NOMO-1 treated with DMSO at 0.1 percent for 48 hours (cell line): ENCODE results near the gene OR2J1.
"Not testable (repeated sequence)": the region's sequence is repeated elsewhere in the genome, so short reads cannot be mapped to it uniquely, and the experiment has no call there.

ENCODE experiments used
- DNase-seq: peaks from one replicate; lab custom pipeline; 2025; ENCODE audit not compliant: unreplicated experiment; lab: John Stamatoyannopoulos, UW

OR2J1 gene

DNA sequence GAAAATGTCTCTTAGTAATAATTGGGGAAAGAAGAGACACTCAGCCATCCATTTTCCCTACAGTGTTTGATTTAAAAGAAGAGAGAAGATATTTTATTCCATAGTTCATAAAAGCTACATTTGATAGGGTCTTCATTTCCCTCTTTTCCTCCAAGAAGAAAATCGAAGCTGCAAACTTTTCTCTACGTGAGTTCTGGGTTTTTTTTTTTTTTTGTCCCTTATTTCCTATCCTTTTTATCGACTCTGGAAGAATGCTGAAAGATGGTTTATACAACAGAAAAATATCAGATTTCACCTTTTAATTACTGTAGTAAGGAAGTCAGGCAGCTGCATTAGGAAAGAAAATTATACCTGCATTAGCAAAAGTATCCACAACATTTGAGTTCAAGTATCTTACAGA, at the start of gene OR2J1:
Gene OR2J1, plus strand, starts transcription at position 301 of the 400 bp plus-strand sequence. CDS start 1,453 bp downstream, outside the sequence.
- no peak for DNase-seq

DNA sequence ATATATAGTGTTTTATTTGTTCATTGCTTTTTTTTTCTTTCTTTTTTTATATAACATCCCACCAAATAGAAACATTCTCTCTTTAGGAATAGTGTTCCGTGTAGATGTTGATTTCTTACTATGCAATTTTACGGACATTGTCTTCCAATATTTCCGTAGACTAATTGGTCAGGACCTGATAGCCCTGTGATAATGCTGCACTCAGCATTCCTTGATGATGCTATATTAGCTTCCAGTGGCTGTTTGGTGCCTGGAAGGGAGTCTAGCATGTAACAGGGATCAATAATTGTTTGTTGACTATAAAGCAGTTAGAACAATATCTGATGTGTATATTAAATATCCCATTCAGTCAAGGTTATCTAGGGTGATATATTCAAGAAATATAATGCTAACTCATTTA, 47.6 kb upstream of the OR2J1 start:
- DNase-seq, result no peak

DNA sequence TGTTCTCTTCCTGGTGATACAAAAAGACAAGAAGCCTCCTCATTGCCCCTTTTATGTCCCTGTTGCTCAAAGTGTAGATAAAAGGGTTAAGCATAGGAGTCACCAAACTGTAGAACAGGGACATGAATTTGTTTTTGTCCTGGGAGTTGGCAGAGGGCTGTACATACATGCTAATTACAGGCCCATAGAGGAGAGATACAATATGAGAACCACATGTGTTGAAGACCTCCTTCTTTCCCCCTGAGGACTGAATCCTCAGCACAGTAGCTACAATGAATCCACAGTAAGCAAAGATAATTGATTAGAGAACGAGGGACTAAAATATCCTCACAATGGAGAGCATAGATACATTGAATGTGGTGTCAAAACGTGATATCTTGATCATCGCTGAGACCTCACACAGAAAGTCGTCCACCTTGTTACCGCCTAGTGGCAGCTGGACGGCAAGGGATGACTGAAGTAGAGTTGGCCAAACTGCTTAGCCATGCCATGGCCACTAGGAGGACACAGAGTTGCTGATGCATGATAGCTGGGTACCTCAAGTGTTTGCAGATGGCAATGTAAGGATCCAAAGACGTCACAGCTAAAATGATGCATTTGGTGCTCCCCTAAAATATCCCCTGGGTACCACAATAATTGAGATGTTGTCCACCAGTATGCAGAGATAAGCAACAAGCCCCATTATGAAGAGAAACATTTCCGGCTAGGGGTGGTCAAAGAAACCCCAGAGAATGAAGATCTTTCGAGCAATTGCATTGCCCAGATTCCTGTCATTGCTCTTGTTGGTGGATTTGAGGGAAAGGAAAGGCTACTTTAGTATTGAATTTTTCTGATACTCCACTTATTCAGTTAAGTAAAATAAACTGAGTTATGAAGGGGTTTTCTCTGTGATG, 27.2 kb upstream of the OR2J1 start:
- DNase-seq, result no peak

DNA sequence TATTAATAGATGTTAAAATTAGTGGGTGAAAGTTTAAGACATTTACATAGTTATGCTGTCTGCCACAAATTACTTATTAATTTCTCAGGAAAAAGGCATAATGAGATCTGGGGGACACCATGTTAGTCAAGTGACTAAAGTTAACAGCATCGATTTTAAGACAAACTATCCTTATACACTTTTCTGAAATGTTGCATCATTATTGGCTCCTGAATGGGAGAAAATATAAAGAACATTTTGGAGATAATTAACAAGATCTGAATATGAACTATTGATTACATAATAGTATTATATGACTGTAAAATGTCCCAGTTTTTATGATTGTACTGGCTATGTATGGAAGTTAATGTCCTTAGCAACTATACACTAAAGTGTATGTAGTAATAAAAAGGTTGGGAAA, 20.1 kb upstream of the OR2J1 start:
- no peak for DNase-seq

DNA sequence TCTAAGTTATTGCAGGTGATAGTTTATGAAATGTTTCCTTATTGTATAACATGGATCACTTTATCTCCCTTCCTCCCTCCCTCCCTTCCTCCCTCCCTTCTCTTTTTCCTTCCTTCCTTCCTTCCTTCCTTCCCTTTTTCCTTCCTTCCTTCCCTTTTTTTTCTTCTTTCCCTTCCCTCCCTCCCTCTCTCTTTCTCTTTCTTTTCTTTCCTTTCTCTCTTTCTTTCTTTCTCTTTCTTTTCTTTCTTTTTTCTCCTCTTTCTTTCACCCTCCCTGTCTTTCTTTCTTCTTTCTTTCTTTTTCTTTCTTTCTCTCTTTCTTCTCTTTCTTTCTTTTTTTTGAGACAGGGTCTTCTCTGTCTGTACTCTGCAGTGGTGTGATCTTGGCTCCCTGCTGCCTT, 18.0 kb upstream of the OR2J1 start:
- no peak for DNase-seq

DNA sequence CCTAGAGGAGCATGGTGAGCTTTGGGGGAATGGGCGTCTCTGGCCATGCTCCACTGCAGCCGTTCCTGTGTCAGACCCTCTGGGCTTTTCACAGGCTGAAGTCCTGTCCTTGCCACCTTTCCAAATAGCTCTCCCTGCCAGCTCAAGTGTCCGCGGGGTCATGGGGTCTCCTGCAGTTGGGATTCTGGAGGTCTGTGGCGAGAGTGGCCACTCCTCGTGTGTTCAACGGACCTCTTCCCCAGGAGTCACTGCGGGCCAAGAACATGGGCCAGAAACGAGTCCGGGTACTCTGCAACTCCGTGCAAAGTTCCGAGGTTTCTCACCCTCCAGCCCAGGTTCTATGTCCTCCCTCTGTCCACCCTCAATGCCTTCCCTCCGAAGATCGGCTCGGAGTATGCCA, 16.8 kb upstream of the OR2J1 start:
- DNase-seq, result no peak

DNA sequence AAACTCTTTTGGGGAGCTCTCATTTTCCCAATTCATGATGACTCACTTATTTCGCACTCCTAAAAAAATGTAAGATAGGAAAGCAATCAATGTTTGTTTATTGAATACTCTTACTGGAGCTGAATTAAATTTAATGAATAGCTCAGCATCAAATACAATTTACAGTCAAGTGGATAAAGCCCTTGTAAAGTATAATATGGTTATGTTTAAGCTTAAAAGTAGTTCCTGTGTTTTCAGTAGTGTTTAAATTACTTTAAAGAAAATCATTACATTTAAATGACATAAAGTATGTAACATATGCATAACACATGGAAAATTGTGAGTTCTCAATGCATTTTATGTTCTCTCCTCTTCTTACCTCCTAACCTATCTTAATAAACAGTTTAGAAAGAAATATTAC, 12.1 kb upstream of the OR2J1 start, which contains the start of gene OR2B3:
Gene OR2B3, minus strand, starts transcription at position 101 of the 400 bp plus-strand sequence. Its CDS starts 65 bp downstream, at position 36.
- DNase-seq, result no peak

DNA sequence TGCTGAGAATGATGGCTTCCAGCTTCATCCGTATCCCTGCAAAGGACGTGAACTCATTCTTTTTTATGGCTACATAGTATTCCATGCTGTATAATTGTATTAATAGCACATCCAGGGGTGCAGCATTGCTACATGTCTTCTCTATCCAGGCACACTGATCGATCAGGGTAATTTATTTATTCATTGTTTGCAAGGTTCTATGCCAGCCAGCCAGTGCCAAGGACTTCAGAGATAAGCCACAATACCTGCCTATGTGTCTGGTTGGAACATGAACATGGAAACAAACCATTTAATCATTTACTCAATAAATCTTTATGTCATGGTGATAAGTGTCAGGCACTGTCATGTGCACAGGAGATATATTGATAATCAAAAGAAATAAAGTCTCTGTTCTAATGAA, 6.3 kb upstream of the OR2J1 start:
- DNase-seq, result no peak

DNA sequence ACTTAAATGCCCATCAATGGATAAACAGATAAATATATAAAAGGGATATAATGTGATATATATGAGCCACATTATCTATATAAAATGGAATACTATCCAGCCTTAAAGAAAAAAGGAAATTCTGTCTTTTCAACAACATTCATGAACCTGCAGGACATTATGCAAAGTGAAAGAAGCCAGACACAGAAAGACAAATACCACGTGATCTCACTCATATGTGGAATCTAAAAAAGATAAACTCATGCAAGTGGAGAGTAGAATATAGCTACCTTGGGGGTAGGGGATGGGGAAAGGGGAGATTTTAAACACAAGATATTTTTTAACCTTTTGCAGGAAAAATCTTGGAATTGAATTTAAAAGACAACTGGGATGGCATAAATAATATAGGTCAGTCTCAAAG, 1.5 kb upstream of the OR2J1 start:
- DNase-seq, result no peak

DNA sequence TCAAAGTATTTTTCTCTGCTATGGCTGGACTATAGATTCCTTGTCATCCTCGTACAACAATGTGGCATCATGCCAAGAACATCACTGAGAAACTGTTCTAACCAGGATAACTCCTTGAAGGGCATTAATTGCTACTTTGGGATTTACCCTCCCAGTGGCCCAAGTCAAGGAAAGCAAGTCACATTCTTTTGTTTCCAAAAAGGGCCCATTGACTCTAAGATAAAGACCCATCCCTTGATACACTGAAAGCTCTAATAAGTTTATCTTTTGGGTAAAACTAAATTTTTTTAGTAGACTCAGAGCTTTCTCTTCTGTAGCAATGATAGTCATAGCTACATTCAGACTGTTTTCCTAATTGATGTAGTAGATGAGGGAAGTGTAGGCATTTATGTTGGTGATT, 8.5 kb downstream of the OR2J1 start, which contains the start of gene OR2J3:
Gene OR2J3, plus strand, starts transcription at position 301 of the 400 bp plus-strand sequence. CDS start 3,833 bp downstream, outside the sequence.
- no peak for DNase-seq

DNA sequence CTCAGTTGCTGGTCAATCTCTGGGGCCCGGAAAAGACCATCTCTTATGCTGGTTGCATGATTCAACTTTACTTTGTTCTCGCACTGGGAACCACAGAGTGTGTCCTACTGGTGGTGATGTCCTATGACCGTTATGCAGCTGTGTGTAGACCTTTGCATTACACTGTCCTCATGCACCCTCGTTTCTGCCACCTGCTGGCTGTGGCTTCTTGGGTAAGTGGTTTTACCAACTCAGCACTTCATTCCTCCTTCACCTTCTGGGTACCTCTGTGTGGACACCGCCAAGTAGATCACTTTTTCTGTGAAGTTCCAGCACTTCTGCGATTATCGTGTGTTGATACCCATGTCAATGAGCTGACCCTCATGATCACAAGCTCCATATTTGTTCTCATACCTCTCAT, 12.8 kb downstream of the OR2J1 start:
- DNase-seq, result no peak

DNA sequence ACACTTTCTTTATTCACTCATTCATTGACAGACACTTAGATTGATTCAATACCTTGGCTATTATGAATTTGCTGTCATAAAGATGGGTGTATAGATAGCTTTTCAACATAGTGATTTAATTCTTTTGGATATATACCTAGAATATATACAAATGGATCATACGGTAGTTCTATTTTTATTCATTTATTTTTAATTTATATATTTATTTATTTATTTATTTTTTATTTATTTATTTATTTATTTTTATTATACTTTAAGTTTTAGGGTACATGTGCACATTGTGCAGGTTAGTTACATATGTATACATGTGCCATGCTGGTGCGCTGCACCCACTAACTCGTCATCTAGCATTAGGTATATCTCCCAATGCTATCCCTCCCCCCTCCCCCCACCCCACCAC, 15.7 kb downstream of the OR2J1 start:
- DNase-seq, result not testable (repeated sequence)

DNA sequence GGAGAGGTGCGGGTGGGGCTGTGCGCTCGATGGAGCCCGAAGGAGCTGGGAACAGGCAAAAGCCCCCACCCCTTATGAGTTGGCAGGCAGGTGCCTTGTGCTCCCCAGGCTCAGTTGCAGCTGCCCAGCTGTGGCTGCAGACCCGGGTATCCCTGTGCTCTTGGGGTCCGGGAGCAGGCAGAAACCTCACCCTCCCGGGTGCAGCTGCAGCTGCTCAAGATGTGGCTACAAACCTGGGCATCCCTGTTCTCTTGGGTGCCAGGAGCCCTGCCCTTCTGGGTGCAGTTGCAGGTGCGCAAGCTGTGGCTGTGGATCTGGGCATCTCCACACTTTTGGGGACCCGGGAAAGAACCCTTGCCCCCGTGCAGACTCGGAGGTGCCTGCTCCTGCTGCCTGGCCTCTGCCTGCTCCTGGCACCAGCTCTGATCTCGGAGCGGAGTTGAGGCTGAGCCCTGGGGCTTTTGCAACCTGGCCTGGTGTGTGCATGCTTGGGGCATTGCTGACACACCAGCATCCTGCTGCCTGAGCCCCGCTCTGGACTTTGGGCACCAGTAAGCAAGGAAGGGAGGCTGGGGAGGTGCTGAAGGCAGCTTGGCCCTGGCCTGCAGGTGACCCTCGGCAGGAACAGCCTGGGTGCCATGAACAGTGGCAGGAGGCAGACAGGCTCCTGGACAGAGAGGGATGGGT, 30.2 kb downstream of the OR2J1 start:
- DNase-seq, result no peak

DNA sequence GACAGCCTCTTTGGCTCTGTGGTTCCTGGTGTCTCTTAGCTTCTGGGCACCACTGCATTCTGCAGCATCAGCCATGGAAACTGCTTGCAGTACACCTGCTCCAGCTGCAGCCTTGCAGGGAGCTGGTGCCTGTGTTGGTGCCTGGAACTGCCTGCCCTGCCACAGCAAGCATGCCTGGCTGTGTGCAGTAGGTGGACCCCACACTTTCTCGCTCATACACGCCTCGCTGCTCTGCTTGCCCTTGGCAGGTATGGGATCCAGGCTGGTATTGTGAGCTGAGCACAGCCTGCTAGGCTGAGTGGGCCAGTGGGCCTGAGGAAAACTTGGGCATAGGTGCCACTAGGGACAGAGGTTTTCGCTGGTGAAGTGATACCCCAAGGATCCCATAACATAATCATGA, 31.4 kb downstream of the OR2J1 start:
- no peak for DNase-seq

DNA sequence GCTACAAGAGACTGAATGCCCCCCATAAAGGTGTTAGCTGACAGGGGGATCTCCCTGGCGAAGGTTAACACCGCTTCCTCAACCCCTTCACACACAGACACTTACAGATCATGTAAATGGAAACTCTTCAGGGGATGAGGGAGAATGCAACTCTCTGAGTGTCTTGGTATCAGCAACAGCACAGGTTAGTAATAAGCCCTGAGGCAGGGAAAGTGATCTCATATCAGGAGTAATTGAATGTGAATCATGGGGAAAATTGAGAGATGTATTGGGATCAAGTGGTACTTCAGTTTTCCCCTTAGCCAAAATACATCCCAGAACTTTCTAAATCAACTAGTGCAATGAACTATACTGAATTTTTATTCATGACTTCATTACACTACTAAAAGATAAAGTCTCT, 32.4 kb downstream of the OR2J1 start:
- DNase-seq, result no peak

DNA sequence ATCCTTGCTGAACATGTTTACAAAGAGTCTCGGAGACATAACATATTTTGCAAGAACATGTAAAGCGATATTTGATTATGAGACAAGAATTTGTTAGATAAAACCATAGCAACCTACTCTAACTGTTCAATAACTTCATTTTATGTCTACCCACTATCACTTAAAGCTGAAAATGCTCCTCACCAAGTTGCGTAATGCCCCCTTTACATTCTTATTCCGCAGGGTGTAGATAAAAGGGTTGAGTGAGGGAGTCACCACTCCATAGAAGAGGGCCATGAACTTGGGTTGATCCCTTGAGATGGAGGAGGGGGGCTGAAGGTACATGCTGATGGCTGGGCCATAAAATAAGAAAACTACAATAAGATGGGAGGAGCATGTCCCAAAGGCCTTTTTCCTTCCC, 38.4 kb downstream of the OR2J1 start:
- no peak for DNase-seq

DNA sequence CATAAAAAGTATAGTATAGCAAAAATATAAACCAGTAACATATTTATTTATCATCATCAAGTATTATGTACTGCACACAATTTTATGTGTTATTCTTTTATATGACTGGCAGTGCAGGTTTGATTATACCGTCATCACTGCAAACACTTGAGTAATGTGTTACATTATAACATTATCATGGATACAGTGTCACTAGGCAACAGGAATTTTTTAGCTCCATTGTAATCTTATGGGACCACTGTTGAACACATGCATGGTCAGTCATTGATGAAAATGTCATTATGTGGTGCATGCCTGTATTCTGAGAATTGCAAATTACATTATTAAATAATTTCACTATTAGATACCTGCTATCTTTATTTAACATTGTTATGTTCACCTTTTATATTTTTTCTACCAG, 42.3 kb downstream of the OR2J1 start:
- DNase-seq, result no peak

DNA sequence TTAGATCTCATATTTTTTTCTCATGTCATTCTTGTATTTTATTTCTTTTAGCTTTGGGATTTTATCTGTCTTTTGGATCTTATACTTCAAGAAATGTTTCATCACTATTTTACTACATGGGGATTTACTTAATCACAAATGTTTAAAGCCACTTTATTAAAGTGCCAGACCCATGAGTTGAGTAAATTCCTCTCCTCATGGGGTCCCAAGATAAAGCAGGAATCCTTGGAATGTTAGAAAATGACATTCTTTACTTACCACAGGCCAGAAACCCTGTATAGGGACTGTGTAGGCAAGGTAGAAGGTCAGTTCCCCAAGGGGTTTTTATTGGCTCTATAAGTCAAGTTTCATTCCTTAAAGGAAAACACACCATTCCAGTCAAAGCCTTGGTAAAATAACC, 43.0 kb downstream of the OR2J1 start:
- no peak for DNase-seq

DNA sequence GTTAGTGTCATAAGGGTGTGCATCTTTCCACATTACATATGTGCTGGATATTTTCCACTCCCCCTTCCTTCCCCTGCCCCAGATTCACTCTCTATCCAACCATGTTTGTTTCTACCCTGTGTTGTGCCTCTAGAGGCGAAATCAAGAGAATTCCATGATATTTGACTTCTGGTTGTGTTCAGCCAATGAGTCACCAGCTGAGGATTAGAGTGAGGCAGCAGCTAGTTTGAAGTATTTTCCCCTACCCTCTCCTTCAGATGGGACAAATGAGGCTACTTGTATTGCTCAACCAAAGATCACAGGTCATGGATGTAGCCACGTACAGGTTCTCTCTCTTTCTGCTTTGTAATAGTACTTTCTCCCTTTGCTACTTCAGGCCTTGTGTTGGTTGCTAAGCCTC, 46.9 kb downstream of the OR2J1 start:
- no peak for DNase-seq

DNA sequence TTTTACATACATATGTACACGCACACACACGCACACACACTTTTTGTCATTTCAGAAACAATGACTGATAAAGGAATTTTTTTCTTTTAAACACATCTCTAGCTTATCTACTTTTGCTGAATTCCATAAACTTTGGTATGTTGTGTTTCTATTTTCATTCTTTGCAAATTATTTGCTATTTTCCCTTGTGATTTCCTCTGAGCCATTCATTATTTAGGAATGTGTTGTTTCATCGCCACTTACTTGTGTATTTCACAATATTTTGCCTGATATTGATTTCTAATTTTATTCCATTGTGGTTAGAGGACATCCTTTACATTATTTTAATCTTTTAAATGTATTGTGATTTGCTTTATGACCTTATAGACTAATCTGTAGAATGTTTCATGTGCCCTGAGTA, 47.8 kb downstream of the OR2J1 start:
- DNase-seq, result no peak

DNA sequence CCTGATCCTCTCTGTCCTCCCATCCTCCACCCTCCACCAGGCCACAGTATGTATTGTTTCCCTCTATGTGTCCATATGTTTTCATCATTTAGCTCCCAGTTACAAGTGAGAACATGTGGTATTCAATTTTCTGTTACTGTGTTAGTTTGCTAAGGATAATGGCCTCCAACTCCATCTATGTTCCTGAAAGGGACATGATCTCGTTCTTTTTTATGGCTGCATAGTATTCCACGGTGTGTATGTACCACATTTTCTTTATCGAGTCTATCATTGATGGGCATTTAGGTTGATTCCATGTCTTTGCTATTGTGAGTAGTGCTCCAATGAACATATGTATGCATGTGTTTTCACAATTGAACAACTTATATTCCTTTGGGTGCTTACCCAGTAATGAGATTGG, 50.2 kb downstream of the OR2J1 start:
- not testable (repeated sequence) for DNase-seq
